Skeletal muscle satellite cell (primary cell): ENCODE results near the gene PRF1.

Experiments
- H3K27me3 ChIP-seq: 2 replicates; pipeline ENCODE4 v1.7.0; 2013; ENCODE audit warnings: low read length; ENCODE audit not compliant: control insufficient read depth, insufficient read depth
- H3K36me3 ChIP-seq: 2 replicates; pipeline ENCODE4 v1.7.0; 2013; ENCODE audit warnings: mild to moderate bottlenecking, control low read depth, low read length; ENCODE audit not compliant: insufficient read depth
- H3K4me1 ChIP-seq: 2 replicates; pipeline ENCODE4 v1.7.0; 2013; ENCODE audit warnings: low read length; ENCODE audit not compliant: control insufficient read depth, insufficient read depth
- H3K4me2 ChIP-seq: 2 replicates; pipeline ENCODE4 v1.7.0; 2013; ENCODE audit warnings: mild to moderate bottlenecking, low read length
- H3K4me3 ChIP-seq: 2 replicates; pipeline ENCODE4 v1.7.0; 2013; ENCODE audit warnings: low read length
- H3K9ac ChIP-seq: 2 replicates; pipeline ENCODE4 v1.7.0; 2013; ENCODE audit warnings: mild to moderate bottlenecking, low read depth, low read length, moderate library complexity
- H3K9me3 ChIP-seq: replicated peaks from 2 replicates; pipeline ENCODE4 v1.7.0; 2013; ENCODE audit warnings: mild to moderate bottlenecking, control low read depth, low read length

The PRF1 gene

GRCh38 chr10:70589762-70590654 lies 12.5 kb downstream of the PRF1 start:
- Histone ChIP-seq H3K4me2 (no peak overlapping the region), H3K9ac (no peak overlapping the region), H3K4me1 (peaks cover 17% of the 10 kb centered on the region), H3K27me3 (peaks cover 31% of the 10 kb centered on the region), H3K36me3 (no peaks in the 10 kb centered on the region), H3K4me3 (no peak overlapping the region), H3K9me3 (no peaks in the 10 kb centered on the region)

DNA sequence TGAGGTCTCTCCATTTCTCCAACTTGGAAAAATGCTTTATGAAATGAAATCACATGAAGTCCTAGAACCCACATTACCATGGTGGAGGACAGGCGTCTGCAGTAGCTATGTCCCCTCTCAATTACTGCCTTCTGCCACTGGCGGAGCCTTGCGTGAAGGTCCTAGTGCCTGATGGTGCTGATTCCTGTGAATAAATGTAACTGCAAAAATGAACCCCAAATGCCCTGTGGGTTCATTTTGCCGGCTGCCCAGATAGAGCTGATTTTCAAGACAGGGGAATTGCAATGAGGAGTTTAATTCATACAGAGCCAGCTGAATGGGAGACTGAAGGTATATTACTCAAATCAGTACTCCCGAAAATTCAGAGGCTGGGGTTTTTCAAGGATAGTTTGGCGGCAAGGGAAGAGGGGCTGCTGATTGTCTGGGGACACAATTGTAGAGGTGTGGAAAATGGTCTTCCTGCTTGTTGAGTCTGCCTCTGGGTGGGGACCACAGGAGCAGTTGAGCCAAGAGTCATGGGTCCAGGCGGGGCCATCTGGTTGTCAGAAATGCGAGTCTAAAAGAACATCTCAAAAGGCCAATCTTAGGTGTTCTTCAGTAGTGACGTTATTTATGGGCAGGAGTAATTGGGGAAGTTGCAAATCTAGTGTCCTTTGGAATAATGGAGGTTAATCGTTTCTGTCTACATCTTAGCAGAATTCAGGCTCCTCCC lies 13.5 kb downstream of the PRF1 start:
- Histone ChIP-seq H3K4me3 (no peak overlapping the region), H3K9ac (no peak overlapping the region), H3K4me2 (no peak overlapping the region), H3K36me3 (no peaks in the 10 kb centered on the region), H3K4me1 (peaks cover 18% of the 10 kb centered on the region), H3K9me3 (no peaks in the 10 kb centered on the region), H3K27me3 (peaks cover 37% of the 10 kb centered on the region)

DNA sequence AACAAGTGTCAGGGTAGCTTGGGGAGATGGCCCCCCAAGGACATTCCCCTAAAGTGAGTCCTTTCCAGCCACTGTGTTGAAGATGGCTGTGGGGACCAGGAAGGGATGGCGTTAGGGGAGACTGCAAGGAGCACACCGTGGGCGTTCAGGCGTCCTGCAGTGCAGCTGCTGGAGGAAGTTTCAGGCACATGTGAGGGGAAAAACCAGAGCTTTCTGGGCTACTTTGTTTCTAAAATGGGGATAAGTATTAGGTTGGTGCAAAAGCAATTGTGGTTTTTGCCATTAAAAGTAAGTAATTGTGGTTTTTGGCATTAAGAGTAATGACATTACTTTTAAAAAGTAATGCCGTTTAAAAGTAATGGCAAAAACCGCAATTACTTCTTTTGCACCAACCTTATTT lies 14.3 kb downstream of the PRF1 start:
- H3K27me3 ChIP-seq, result peaks cover 42% of the 10 kb centered on the region
- H3K36me3 ChIP-seq, result no peaks in the 10 kb centered on the region

GRCh38 chr10:70587045-70587658 lies 15.4 kb downstream of the PRF1 start:
- H3K9me3 ChIP-seq, result no peaks in the 10 kb centered on the region
- H3K4me2 ChIP-seq, result no peak overlapping the region
- peaks cover 18% of the 10 kb centered on the region for H3K4me1 ChIP-seq
- no peak overlapping the region for H3K4me3 ChIP-seq
- H3K27me3 ChIP-seq, result peaks cover 41% of the 10 kb centered on the region
- H3K9ac ChIP-seq, result no peak overlapping the region
- no peaks in the 10 kb centered on the region for H3K36me3 ChIP-seq

More for the DNA sequence above, 14.3 kb downstream of the PRF1 start:
- H3K4me1 ChIP-seq, result peaks cover 18% of the 10 kb centered on the region
- H3K9ac ChIP-seq, result no peak overlapping the region
- no peak overlapping the region for H3K4me2 ChIP-seq
- H3K9me3 ChIP-seq, result no peaks in the 10 kb centered on the region
- no peak overlapping the region for H3K4me3 ChIP-seq

- no peaks in the 10 kb centered on the region for H3K36me3 ChIP-seq
- no peak overlapping the region for H3K4me2 ChIP-seq
- H3K27me3 ChIP-seq, result peaks cover 40% of the 10 kb centered on the region
- H3K4me1 ChIP-seq, result peaks cover 18% of the 10 kb centered on the region
- H3K4me3 ChIP-seq, result no peak overlapping the region
- H3K9me3 ChIP-seq, result no peaks in the 10 kb centered on the region
- no peak overlapping the region for H3K9ac ChIP-seq
These were observed 16.1 kb downstream of the PRF1 start for GRCh38 chr10:70586348-70586930.

DNA sequence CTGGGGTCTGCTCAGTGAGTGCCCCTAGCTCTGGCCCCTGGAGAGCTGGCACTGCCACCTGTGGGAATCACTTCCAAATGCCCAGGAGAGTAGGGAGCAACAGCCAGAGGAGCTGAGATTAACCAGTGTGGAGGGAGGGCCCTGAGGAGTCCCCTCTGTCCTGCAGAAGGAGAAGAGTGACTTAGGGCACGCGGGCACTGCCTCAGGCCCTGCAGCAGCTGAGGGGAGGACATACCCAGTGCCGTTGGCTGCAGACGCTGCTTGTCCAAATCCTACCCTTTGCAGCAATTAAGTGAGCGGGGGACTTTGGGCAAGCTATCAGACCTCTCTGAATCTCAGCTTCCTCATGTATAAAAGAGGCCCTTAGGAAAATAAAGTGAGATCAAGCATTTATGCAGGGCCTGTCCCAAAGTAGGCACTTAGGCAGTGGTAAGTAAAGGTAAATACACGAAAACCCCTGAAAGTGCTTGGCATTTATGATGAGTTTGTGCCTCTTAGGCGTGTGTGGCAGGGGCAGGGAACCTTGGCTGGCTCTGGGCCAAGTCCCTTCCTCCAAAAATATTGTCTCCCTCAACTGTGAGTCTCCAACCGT lies 16.9 kb downstream of the PRF1 start:
- H3K4me1 ChIP-seq, result peaks cover 18% of the 10 kb centered on the region
- H3K4me3 ChIP-seq, result no peak overlapping the region
- no peak overlapping the region for H3K9ac ChIP-seq
- no peak overlapping the region for H3K4me2 ChIP-seq
- peaks cover 40% of the 10 kb centered on the region for H3K27me3 ChIP-seq
- H3K9me3 ChIP-seq, result no peaks in the 10 kb centered on the region
- no peaks in the 10 kb centered on the region for H3K36me3 ChIP-seq

DNA sequence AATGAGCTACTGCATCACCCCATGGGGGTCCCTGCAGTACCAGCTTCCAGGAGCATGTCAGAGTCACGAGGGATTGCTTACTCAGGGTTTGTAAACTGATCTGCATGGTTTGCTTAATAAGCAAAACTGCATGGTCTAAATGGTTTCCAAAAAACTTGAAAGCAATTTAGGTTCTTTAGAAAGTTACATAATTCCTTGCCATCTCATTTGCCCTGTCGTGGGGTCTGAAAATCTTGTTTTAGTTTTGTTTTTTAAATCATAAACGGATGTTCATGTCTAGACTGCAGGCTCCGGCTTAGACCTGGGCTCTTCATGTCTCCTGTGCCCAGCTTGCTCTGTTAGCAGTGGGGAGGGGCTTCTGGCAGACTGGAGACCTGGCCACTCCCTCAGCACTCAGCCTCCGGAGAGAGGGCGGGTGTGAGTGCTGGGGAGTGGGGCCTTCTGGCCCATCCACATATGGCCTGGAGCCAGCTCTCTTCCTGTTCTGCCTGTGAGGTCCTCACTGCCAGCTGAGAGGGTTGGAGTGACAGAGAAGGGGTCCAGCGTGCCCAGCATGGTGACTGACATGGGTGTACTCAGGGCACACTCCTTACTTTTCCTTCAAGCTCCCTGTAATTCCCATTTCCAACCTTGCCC lies 17.5 kb downstream of the PRF1 start:
- peaks cover 16% of the 10 kb centered on the region for H3K4me1 ChIP-seq
- peaks cover 40% of the 10 kb centered on the region for H3K27me3 ChIP-seq
- no peak overlapping the region for H3K4me3 ChIP-seq
- no peaks in the 10 kb centered on the region for H3K36me3 ChIP-seq
- H3K9me3 ChIP-seq, result no peaks in the 10 kb centered on the region
- no peak overlapping the region for H3K9ac ChIP-seq
- H3K4me2 ChIP-seq, result no peak overlapping the region

DNA sequence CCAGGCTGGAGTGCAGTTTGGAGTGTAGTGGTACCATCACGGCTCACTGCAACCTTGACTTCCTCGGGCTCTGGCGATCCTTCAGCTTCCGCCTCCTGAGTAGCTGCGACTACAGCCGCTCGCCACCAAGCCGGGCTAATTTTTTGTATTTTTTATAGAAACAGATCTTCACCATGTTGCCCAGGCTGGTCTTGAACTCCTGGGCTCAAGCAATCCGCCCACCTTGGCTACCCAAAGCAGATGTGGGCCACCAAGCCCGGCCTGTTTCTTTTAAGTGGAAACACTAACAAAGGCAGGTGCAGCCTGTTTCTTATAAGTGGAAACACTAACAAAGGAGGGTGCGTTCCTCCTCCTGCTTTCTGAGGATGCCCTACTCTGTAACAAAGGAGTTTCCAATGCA lies 18.2 kb downstream of the PRF1 start:
- H3K9ac ChIP-seq, result no peak overlapping the region
- H3K4me2 ChIP-seq, result no peak overlapping the region
- H3K4me3 ChIP-seq, result no peak overlapping the region
- H3K36me3 ChIP-seq, result no peaks in the 10 kb centered on the region
- H3K27me3 ChIP-seq, result peaks cover 40% of the 10 kb centered on the region
- peaks cover 10% of the 10 kb centered on the region for H3K4me1 ChIP-seq
- H3K9me3 ChIP-seq, result no peaks in the 10 kb centered on the region

- peaks cover 9% of the 10 kb centered on the region for H3K4me1 ChIP-seq
- H3K4me2 ChIP-seq, result no peak overlapping the region
- no peaks in the 10 kb centered on the region for H3K36me3 ChIP-seq
- H3K27me3 ChIP-seq, result peaks cover 40% of the 10 kb centered on the region
- H3K4me3 ChIP-seq, result no peak overlapping the region
- H3K9ac ChIP-seq, result no peak overlapping the region
- no peaks in the 10 kb centered on the region for H3K9me3 ChIP-seq
These were observed 18.9 kb downstream of the PRF1 start for GRCh38 chr10:70583669-70584037.

- H3K9ac ChIP-seq, result no peak overlapping the region
- H3K27me3 ChIP-seq, result peaks cover 40% of the 10 kb centered on the region
- H3K4me1 ChIP-seq, result peaks cover 12% of the 10 kb centered on the region
- no peaks in the 10 kb centered on the region for H3K9me3 ChIP-seq
- H3K4me2 ChIP-seq, result no peak overlapping the region
- no peaks in the 10 kb centered on the region for H3K36me3 ChIP-seq
- H3K4me3 ChIP-seq, result no peak overlapping the region
These were observed 19.5 kb downstream of the PRF1 start for GRCh38 chr10:70582793-70583668.
